Trophoblast cell (in vitro differentiated cells and primary cell): ENCODE results near the gene B4GAT1.

ENCODE experiments used
- DNase-seq, 2 donors: peaks; one replicate each; pipeline ENCODE4 v3.0.0-alpha.2; 2016
- H2AFZ ChIP-seq: 2 replicates; pipeline ENCODE4 v1.6.1; 2013; ENCODE audit warnings: low read length, moderate library complexity, mild to moderate bottlenecking; ENCODE audit not compliant: insufficient read depth, poor library complexity
- H2AK5ac ChIP-seq: 2 replicates; pipeline ENCODE4 v1.6.1; 2013; ENCODE audit warnings: mild to moderate bottlenecking, low read length
- H2BK120ac ChIP-seq: 2 replicates; pipeline ENCODE4 v1.6.1; 2013; ENCODE audit warnings: low read length, mild to moderate bottlenecking, moderate library complexity; ENCODE audit not compliant: insufficient read depth, poor library complexity
- H2BK12ac ChIP-seq: 2 replicates; pipeline ENCODE4 v1.6.1; 2013; ENCODE audit warnings: mild to moderate bottlenecking, low read length, moderate library complexity
- H2BK5ac ChIP-seq: 2 replicates; pipeline ENCODE4 v1.6.1; 2013; ENCODE audit warnings: low read length, low read depth, moderate library complexity, mild to moderate bottlenecking; ENCODE audit not compliant: poor library complexity
- H3K14ac ChIP-seq: 2 replicates; pipeline ENCODE4 v1.6.1; 2013; ENCODE audit warnings: mild to moderate bottlenecking, low read length
- H3K18ac ChIP-seq: 2 replicates; pipeline ENCODE4 v1.6.1; 2013; ENCODE audit warnings: mild to moderate bottlenecking, low read length
- H3K23ac ChIP-seq: 2 replicates; pipeline ENCODE4 v1.6.1; 2013; ENCODE audit warnings: low read length
- H3K27ac ChIP-seq: 2 replicates; pipeline ENCODE4 v1.5.1; 2013; ENCODE audit warnings: low read depth, mild to moderate bottlenecking, inconsistent platforms, low read length, moderate library complexity
- H3K27me3 ChIP-seq: 2 replicates; pipeline ENCODE4 v1.6.1; 2013; ENCODE audit warnings: inconsistent platforms, mild to moderate bottlenecking, low read length, moderate library complexity; ENCODE audit not compliant: insufficient read depth
- H3K36me3 ChIP-seq, 2 experiments: 1 replicate in 1 of 2; 2 replicates in 1 of 2; pipeline ENCODE4 v1.6.1; 2013; ENCODE audit warnings: low read length in 2 of 2, mild to moderate bottlenecking in 2 of 2, moderate library complexity in 1 of 2; ENCODE audit not compliant: insufficient read depth in 2 of 2, control insufficient read depth in 1 of 2
- H3K4ac ChIP-seq: 2 replicates; pipeline ENCODE4 v1.6.1; 2013; ENCODE audit warnings: low read depth, mild to moderate bottlenecking, low read length, moderate library complexity
- H3K4me1 ChIP-seq, 2 experiments: 1 replicate in 1 of 2; 2 replicates in 1 of 2; pipeline ENCODE4 v1.6.1; 2013; ENCODE audit warnings: low read length in 2 of 2, mild to moderate bottlenecking in 2 of 2, moderate library complexity in 1 of 2; ENCODE audit not compliant: insufficient read depth in 2 of 2, control insufficient read depth in 1 of 2
- H3K4me2 ChIP-seq: 2 replicates; pipeline ENCODE4 v1.6.1; 2013; ENCODE audit warnings: inconsistent platforms, mild to moderate bottlenecking, low read length, moderate library complexity
- H3K4me3 ChIP-seq: 2 replicates; pipeline ENCODE4 v1.5.1; 2013; ENCODE audit warnings: mild to moderate bottlenecking, low read depth, low read length, inconsistent platforms
- H3K79me1 ChIP-seq: one replicate; pipeline ENCODE4 v1.6.1; 2013; ENCODE audit warnings: low read length
- H3K79me2 ChIP-seq: 2 replicates; pipeline ENCODE4 v1.6.1; 2013; ENCODE audit warnings: low read length, mild to moderate bottlenecking; ENCODE audit not compliant: control insufficient read depth, insufficient read depth, poor library complexity
- H3K9ac ChIP-seq: 2 replicates; pipeline ENCODE4 v1.6.1; 2013; ENCODE audit warnings: mild to moderate bottlenecking, low read length
- H3K9me3 ChIP-seq: 2 replicates; pipeline ENCODE4 v1.6.1; 2013; ENCODE audit warnings: low read depth, mild to moderate bottlenecking, control low read depth, inconsistent platforms, low read length; ENCODE audit not compliant: insufficient read depth
- H4K12ac ChIP-seq: 2 replicates; pipeline ENCODE4 v1.6.1; 2013; ENCODE audit warnings: low read depth, mild to moderate bottlenecking, low read length, moderate library complexity
- H4K8ac ChIP-seq: 2 replicates; pipeline ENCODE4 v1.6.1; 2013; ENCODE audit warnings: low read depth, mild to moderate bottlenecking, low read length, moderate library complexity
- H4K91ac ChIP-seq: one replicate; pipeline ENCODE4 v1.6.1; 2013; ENCODE audit warnings: low read depth, mild to moderate bottlenecking, low read length, moderate library complexity
- WGBS: extraction: QIAGEN DNeasy Blood & Tissue Kit; methylation state at CpG from one replicate; pipeline ENCODE4 v1.1.7; 2013; ENCODE audit warnings: missing lambda C conversion rate; ENCODE audit not compliant: insufficient read length, insufficient coverage; ENCODE audit errors: extremely low coverage; 5-methylcytosine and 5-hydroxymethylcytosine counted together

The B4GAT1 gene

DNA sequence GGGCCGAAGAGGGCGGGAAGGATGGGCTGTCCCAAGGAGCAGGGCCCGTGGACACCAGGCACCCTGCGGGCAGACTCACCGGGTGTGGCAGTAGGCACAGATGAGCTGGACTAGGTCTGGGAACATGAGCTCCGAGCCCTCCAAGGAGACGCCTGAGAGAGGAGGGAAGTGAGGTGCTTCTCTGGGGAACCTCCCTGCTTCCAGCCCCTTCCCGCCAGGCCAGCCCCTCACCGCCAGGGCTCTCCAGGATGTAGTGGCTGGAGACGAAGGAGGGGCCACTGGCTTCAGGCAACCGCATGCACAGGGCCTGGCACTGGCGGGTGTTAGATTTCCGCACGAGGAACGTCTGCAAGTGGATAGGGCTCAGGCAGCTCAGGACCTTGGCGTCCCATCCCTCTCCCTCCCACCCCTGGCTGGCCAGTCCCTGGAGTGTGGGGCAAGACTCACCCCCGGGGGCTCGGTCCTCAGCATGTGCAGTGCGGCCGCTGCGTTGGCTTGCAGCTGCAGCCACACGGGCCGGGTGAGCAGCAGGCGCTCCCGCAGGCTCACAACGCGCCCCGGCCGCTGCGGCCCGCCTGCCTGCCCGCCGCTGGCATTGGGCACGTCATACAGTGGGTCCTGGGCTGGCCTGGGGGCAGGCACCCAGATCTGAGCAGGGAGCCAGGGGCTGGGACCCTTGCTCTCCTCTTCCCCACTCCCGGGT is 11.7 kb downstream of the B4GAT1 start:
- no CpG with 5 or more reads among the region's 35 CpGs for WGBS
- peak overlapping the region; percentile 92 for H3K14ac ChIP-seq
- H3K9me3 ChIP-seq: no peaks in the 10 kb centered on the region
- peak overlapping the region; percentile 6 for H2AFZ ChIP-seq
- no peak overlapping the region for H3K23ac ChIP-seq
- peak overlapping the region; percentile 71 for H4K91ac ChIP-seq
- H3K4me2 ChIP-seq: peak overlapping the region; percentile 84
- H3K18ac ChIP-seq: peak overlapping the region; percentile 83
- no peak overlapping the region for H3K9ac ChIP-seq
- H3K27me3 ChIP-seq: no peaks in the 10 kb centered on the region
- peak in 1 of 2 donors; percentile 26 for DNase-seq
- peak overlapping the region; percentile 60 for H3K4me3 ChIP-seq
- H3K27ac ChIP-seq: peak overlapping the region; percentile 52
- H3K79me1 ChIP-seq: peaks cover 7% of the 10 kb centered on the region
- H4K8ac ChIP-seq: peak overlapping the region; percentile 61
- H3K4me1 ChIP-seq: peaks cover 13 to 15% of the 10 kb centered on the region in 2 experiments
- H2BK12ac ChIP-seq: peak overlapping the region; percentile 58
- H3K36me3 ChIP-seq: peaks cover 33 to 43% of the 10 kb centered on the region in 2 experiments
- H2BK120ac ChIP-seq: peak overlapping the region; percentile 49
- H2BK5ac ChIP-seq: peak overlapping the region; percentile 55
- H2AK5ac ChIP-seq: peak overlapping the region; percentile 60
- peak overlapping the region; percentile 30 for H3K4ac ChIP-seq
- peak overlapping the region; percentile 39 for H4K12ac ChIP-seq
- peaks cover 4% of the 10 kb centered on the region for H3K79me2 ChIP-seq

- no peak overlapping the region for H3K9ac ChIP-seq
- no peak overlapping the region for H3K4ac ChIP-seq
- H4K12ac ChIP-seq: no peak overlapping the region
- no peak overlapping the region for H3K14ac ChIP-seq
- H3K79me1 ChIP-seq: peaks cover 7% of the 10 kb centered on the region
- H4K8ac ChIP-seq: no peak overlapping the region
- peaks cover 25 to 34% of the 10 kb centered on the region in 2 experiments for H3K36me3 ChIP-seq
- peak overlapping the region; percentile 84 for H3K4me2 ChIP-seq
- H2BK120ac ChIP-seq: no peak overlapping the region
- H2BK12ac ChIP-seq: peak overlapping the region; percentile 25
- no peaks in the 10 kb centered on the region for H3K9me3 ChIP-seq
- H2AFZ ChIP-seq: no peak overlapping the region
- H3K4me1 ChIP-seq: peaks cover 13 to 15% of the 10 kb centered on the region in 2 experiments
- no peak overlapping the region for H3K23ac ChIP-seq
- peak overlapping the region; percentile 11 for H2AK5ac ChIP-seq
- peaks cover 4% of the 10 kb centered on the region for H3K79me2 ChIP-seq
- no peak overlapping the region for H3K4me3 ChIP-seq
- no peak overlapping the region for H3K27ac ChIP-seq
- no peak overlapping the region for H4K91ac ChIP-seq
- WGBS: no CpG with 5 or more reads among the region's 42 CpGs
- no peak overlapping the region for H2BK5ac ChIP-seq
- no peak overlapping the region for H3K18ac ChIP-seq
- DNase-seq: no peak
- no peaks in the 10 kb centered on the region for H3K27me3 ChIP-seq
Observed at GRCh38 chr11:66334605-66335442, 12.6 kb downstream of the B4GAT1 start.

GRCh38 chr11:66333896-66334604 is 13.4 kb downstream of the B4GAT1 start:
- H3K4ac ChIP-seq: no peak overlapping the region
- no peak for DNase-seq
- H3K4me3 ChIP-seq: no peak overlapping the region
- H2BK5ac ChIP-seq: no peak overlapping the region
- no peak overlapping the region for H2BK12ac ChIP-seq
- no peak overlapping the region for H2AK5ac ChIP-seq
- H2BK120ac ChIP-seq: no peak overlapping the region
- H2AFZ ChIP-seq: no peak overlapping the region
- H3K23ac ChIP-seq: no peak overlapping the region
- H4K91ac ChIP-seq: no peak overlapping the region
- no peaks in the 10 kb centered on the region for H3K9me3 ChIP-seq
- H3K27ac ChIP-seq: no peak overlapping the region
- H3K4me1 ChIP-seq: peaks cover 13 to 15% of the 10 kb centered on the region in 2 experiments
- H3K79me2 ChIP-seq: peaks cover 4% of the 10 kb centered on the region
- H4K8ac ChIP-seq: no peak overlapping the region
- H3K36me3 ChIP-seq: peaks cover 18 to 31% of the 10 kb centered on the region in 2 experiments
- H4K12ac ChIP-seq: no peak overlapping the region
- no peak overlapping the region for H3K4me2 ChIP-seq
- peaks cover 7% of the 10 kb centered on the region for H3K79me1 ChIP-seq
- H3K18ac ChIP-seq: no peak overlapping the region
- WGBS: no CpG with 5 or more reads among the region's 29 CpGs
- no peak overlapping the region for H3K14ac ChIP-seq
- no peaks in the 10 kb centered on the region for H3K27me3 ChIP-seq
- no peak overlapping the region for H3K9ac ChIP-seq

- no peak overlapping the region for H2BK120ac ChIP-seq
- H3K23ac ChIP-seq: no peak overlapping the region
- H3K14ac ChIP-seq: no peak overlapping the region
- H2AFZ ChIP-seq: no peak overlapping the region
- H3K79me1 ChIP-seq: peaks cover 7% of the 10 kb centered on the region
- H2BK12ac ChIP-seq: no peak overlapping the region
- no peak overlapping the region for H3K4me3 ChIP-seq
- no peak overlapping the region for H2BK5ac ChIP-seq
- H3K79me2 ChIP-seq: peaks cover 4% of the 10 kb centered on the region
- no CpG with 5 or more reads among the region's 19 CpGs for WGBS
- no peak overlapping the region for H4K8ac ChIP-seq
- H3K4me1 ChIP-seq: peaks cover 17 to 18% of the 10 kb centered on the region in 2 experiments
- H3K9me3 ChIP-seq: no peaks in the 10 kb centered on the region
- H2AK5ac ChIP-seq: no peak overlapping the region
- no peak overlapping the region for H3K9ac ChIP-seq
- H3K18ac ChIP-seq: no peak overlapping the region
- H3K27ac ChIP-seq: no peak overlapping the region
- no peak for DNase-seq
- no peak overlapping the region for H4K12ac ChIP-seq
- H3K4ac ChIP-seq: no peak overlapping the region
- H3K36me3 ChIP-seq: peaks cover 11 to 24% of the 10 kb centered on the region in 2 experiments
- H3K27me3 ChIP-seq: no peaks in the 10 kb centered on the region
- H4K91ac ChIP-seq: no peak overlapping the region
- no peak overlapping the region for H3K4me2 ChIP-seq
Observed at GRCh38 chr11:66333220-66333877, 14.1 kb downstream of the B4GAT1 start.
